HL-60/S4 (cell line): ENCODE results near the gene ZNF85.
"Not testable (repeated sequence)": the region's sequence is repeated elsewhere in the genome, so short reads cannot be mapped to it uniquely, and the experiment has no call there.

Experiments
- in situ Hi-C: fragments of 300-500 bp; cut with MboI; formaldehyde crosslinking; loops from 2 replicates; pipeline ENCODE4 v1.14.3; 2022; ENCODE audit warnings: low sequenced_read_pairs

ZNF85 gene

GRCh38 chr19:20923077-20923871 is at the start of gene ZNF85:
Gene ZNF85, plus strand, starts transcription at chr19:20923251. Its CDS starts 150 bp downstream, at chr19:20923401.
- in situ Hi-C loops: no loop called here

DNA sequence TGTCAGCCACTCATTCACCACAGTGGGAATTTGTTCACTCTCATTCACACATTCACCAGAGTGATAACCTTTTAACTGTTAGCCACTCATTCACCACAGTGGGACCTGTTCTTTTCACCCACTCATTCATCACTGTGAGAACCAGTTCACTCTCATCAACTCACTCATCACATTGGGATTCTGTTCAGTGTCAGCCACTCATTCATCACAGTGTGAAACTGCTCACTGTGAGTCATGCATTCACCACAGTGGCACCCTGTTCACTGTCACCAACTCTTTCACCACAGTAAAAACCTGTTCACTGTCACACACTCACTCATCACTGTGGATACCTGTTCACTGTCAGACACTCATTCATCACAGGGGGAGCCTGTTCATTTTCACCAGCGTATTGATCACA is 43.5 kb upstream of the ZNF85 start:
- in situ Hi-C loops: no loop called here

GRCh38 chr19:20912973-20913372 is 10.1 kb upstream of the ZNF85 start:
- in situ Hi-C loops: no loop called here

DNA sequence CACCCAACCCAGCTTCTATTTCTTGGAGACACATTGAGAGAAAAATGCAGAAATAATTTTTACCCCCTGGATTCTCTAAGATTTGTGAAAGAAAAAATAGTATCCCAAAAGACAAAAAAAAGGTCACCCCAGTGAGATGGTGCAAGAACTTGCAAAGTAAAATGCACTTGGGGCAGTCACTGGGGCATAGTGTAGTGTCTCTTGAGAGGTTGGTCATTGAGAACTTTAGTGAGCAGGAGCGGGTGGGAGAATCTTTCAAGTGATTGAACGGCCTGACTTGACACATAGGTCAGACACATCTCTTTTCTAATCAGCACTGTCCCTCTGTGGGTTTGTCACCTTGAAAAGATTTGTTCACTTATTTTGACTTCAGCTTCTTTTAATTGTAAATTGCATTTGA is 2.4 kb downstream of the ZNF85 start:
- in situ Hi-C loops: no loop called here

DNA sequence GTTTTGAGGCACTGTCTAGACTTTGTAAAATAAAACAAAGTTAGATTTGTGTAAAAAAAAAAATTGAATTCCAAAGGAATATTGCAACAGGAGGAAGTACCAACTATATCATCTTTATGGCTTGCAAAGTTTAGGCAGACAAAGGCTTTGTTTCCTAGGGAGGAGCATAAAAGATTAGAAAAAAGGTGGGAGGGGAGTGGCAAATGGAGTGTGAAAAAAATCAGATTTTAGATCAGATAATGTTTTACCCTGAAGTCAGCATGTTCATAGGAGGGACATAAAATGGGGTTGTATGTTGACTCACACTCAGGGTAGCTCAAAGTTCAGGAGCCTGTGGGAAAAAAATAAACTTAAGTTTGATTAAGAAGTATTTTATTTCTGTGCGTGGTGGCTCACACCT is 3.7 kb downstream of the ZNF85 start:
- in situ Hi-C loops: no loop called here

DNA sequence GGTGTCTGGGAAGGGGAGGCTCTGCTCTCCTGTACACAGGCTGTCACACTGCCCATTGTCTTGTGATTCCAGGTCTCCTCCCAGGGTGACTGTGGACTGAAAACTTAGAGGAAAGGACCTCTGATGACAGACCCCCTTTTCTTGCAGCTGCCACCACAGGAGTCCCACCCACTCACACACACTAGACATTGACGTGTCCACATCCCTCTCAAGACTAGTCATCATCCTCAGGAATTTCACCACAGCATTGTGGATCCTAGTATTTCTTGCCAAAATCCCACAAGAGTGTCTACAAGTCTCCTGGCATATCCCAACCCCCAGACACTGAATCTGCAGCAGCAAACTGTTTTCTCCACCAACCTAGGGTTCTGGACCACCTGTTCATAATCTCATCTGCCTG is 5.3 kb downstream of the ZNF85 start:
- in situ Hi-C loops: no loop called here

GRCh38 chr19:20936322-20936947 is 13.4 kb downstream of the ZNF85 start:
- in situ Hi-C loops: not testable (repeated sequence)

DNA sequence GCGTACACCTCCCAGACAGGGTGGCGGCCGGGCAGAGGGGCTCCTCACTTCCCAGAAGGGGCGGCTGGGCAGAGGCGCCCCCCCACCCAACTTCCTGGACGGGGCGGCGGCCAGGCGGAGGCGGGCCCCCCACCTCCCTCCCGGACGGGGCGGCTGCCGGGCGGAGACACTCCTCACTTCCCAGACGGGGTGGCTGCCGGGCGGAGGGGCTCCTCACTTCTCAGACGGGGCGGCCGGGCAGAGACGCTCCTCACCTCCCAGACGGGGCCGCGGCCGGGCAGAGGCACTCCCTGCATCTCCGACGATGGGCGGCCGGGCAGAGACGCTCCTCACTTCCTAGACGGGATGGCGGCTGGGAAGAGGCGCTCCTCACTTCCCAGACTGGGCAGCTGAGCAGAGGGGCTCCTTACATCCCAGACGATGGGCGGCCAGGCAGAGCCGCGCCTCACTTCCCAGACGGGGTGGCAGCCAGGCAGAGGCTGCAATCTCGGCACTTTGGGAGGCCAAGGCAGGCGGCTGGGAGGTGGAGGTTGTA is 29.6 kb downstream of the ZNF85 start:
- in situ Hi-C loops: not testable (repeated sequence)

DNA sequence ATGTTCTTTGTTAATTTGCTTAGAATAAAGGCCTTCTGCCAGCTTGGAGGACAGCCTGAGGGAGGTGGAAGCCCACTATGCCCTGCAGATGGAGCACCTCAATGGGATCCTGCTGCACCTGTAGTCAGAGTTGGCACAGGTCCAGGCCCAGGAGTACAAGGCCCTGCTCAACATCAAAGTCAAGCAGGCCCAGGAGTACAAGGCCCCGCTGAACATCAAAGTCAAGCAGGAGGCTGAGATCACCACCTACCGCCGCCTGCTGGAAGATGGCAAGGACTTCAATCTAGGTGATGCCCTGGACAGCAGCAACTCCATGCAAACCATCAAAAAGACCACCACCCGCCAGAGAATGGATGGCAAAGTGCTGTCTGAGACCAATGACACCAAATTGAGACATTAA is 41.7 kb downstream of the ZNF85 start:
- in situ Hi-C loops: no loop called here

- in situ Hi-C loops: no loop called here
Measured at GRCh38 chr19:20968092-20968491, 45.0 kb downstream of the ZNF85 start.

DNA sequence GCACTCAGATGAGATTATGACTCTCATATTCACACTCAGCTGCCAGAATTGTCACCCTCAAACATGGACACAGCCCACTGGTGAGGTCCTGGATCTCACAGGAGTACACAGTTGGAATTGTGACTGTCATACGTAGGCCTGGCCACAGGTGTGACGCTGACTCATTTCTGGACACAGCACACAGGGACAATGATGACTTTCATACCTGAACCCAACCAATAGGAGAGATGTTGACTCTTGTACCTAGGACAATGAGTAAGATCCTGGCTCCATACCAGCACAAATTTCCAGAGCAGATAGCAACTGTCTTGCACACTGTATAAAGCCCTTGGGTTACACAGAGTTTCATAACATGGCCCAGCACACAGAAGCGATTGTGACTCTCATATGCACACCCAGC is 46.4 kb downstream of the ZNF85 start:
- in situ Hi-C loops: no loop called here

DNA sequence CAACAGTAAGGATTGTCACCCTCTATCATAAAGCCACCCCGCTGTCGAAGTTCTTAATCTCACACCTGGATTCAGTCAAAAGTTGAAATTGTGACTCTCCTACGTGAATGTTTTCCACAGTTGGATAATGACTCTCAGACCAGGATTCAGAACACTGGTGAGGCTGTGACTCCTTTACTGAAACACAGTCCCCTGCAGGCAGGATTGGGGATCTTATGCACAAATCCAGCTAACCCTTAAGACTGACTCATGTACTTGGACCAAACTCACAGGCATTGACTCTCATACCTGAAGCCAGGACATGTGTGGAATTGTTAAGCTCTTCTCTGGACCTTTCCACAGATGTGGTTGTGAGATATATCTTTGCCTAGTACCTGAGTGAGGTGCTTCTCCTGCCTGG is 46.8 kb downstream of the ZNF85 start:
- in situ Hi-C loops: no loop called here

DNA sequence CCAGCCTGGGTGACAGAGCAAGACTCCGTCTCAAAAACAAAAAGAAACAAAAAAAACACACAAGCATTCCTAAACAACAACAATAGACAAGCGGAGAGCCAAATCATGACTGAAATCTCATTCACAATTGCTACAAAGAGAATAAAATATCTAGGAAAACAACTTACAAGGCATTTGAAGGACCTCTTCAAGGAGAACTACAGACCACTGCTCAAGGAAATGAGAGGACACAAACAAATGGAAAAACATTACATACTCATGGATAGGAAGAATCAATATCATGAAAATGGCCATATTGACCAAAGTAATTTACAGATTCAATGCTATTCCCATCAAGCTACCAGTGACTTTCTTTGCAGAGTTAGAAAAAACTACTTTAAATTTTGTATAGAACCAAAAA is 69.7 kb downstream of the ZNF85 start:
- in situ Hi-C loops: not testable (repeated sequence)

DNA sequence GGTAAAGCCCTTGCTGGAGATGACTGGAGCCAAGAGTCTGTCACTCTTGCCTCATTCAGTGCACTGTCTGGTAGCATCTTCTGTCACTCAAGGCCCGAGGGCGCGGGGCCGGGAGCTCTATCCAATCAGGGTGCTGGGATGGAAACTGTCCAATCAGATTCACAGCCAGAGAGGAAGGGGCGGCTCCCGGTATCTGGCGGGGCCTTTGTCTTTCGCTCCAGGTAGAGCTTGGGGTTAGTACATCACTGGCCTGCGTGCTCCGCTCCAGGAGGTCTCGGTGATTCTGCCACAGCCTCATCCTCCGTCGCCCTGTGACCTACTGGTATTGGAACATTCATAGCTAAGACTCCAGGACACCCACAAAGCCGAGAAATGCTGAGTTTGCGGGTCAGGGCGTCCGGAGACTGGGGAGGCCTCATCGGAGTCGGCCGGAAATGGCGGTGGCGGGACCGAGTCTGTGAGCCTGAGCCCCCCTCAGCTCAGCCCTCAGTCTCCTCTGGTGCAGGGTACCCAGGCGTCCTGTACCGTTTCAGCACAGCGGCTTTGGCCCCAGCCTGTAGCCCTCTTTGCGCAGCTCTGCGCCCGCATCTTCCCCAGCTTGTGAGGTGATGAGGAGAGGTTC is 76.8 kb downstream of the ZNF85 start:
- in situ Hi-C loops: no loop called here
